Fibroblast of lung (primary cell): ENCODE measurements around the gene RYR1. TPM values are rescaled to one million over a fixed set of nuclear protein-coding genes. Genes with fewer than 3 reads are reported as not detected.

ENCODE experiments used
- DNase-seq, 2 donors: peaks; one replicate each; pipeline versions ENCODE4 v3.0.0 to v3.0.0-alpha.2; 2010; ENCODE audit warnings: low read depth in 2 of 2
- H2AFZ ChIP-seq: 2 replicates; pipeline ENCODE4 v1.5.1; 2012; ENCODE audit warnings: low read length, control low read depth, inconsistent platforms
- H3K27ac ChIP-seq: 2 replicates; pipeline ENCODE4 v1.5.1; 2011; ENCODE audit warnings: low read length, control low read depth; ENCODE audit not compliant: insufficient read depth
- H3K27me3 ChIP-seq: 2 replicates; pipeline ENCODE4 v1.5.1; 2011; ENCODE audit warnings: mild to moderate bottlenecking, low read length; ENCODE audit not compliant: control insufficient read depth, insufficient read depth
- H3K36me3 ChIP-seq: 2 replicates; pipeline ENCODE4 v1.5.1; 2011; ENCODE audit warnings: low read length; ENCODE audit not compliant: control insufficient read depth, insufficient read depth
- H3K4me1 ChIP-seq: 2 replicates; pipeline ENCODE4 v1.5.1; 2011; ENCODE audit warnings: low read length; ENCODE audit not compliant: control insufficient read depth, insufficient read depth; ENCODE audit errors: extremely low read depth
- H3K4me2 ChIP-seq: 2 replicates; pipeline ENCODE4 v1.5.1; 2011; ENCODE audit warnings: low read length, control low read depth; ENCODE audit not compliant: insufficient read depth; ENCODE audit errors: extremely low read depth
- H3K4me3 ChIP-seq, 4 experiments: fragments of 200-600 bp in 1 of 4; sonication (generic) in 1 of 4; replicated peaks in 1 of 4; 2 replicates each; pipeline ENCODE4 v1.5.1; 2011 to 2016; ENCODE audit warnings: low read length in 4 of 4, low read depth in 3 of 4, mild to moderate bottlenecking in 3 of 4, control low read depth in 2 of 4, inconsistent platforms in 1 of 4, mixed read lengths in 1 of 4; ENCODE audit not compliant: insufficient read depth in 1 of 4; ENCODE audit errors: control extremely low read depth in 1 of 4
- H3K79me2 ChIP-seq: 2 replicates; pipeline ENCODE4 v1.5.1; 2012; ENCODE audit warnings: mild to moderate bottlenecking, low read length, inconsistent platforms; ENCODE audit not compliant: control insufficient read depth, insufficient read depth
- H3K9ac ChIP-seq: 2 replicates; pipeline ENCODE4 v1.5.1; 2011; ENCODE audit warnings: mild to moderate bottlenecking, low read length, control low read depth; ENCODE audit not compliant: insufficient read depth
- H3K9me3 ChIP-seq: 2 replicates; pipeline ENCODE4 v1.5.1; 2012; ENCODE audit warnings: low read depth, low read length; ENCODE audit not compliant: control insufficient read depth, insufficient read depth
- H4K20me1 ChIP-seq: 2 replicates; pipeline ENCODE4 v1.5.1; 2011; ENCODE audit warnings: low read length; ENCODE audit not compliant: control insufficient read depth, insufficient read depth; ENCODE audit errors: extremely low read depth
- EZH2 ChIP-seq: IDR thresholded peaks from 2 replicates; pipeline ENCODE4 v1.5.1; 2012; ENCODE audit warnings: low read length, control low read depth, mild to moderate bottlenecking; ENCODE audit errors: missing control alignments
- polyA plus RNA-seq, 2 donors: library from polyadenylated mRNA; depleted of rRNA in 1 of 2; stranded (reverse) in 1 of 2; unstranded in 1 of 2; fragments of >200 nt; gene quantifications; 2 replicates each; pipeline ENCODE4 v1.2.1, GENCODE V29; 2011 to 2012; ENCODE audit warnings: missing spikeins in 1 of 2
- total RNA-seq: library from RNA; depleted of rRNA; stranded (reverse); fragments of >200 nt; gene quantifications from 2 replicates; pipeline ENCODE4 v1.2.1, GENCODE V29; 2014
- TF ChIP-seq, protein P1 (sequence below), 2 donors: IDR thresholded peaks in 1 of 2; conservative IDR thresholded peaks in 1 of 2; 1 replicate in 1 of 2; 2 replicates in 1 of 2; pipeline ENCODE4 v1.5.1; 2011 to 2012; ENCODE audit warnings: low read length in 2 of 2, control low read depth in 1 of 2, inconsistent platforms in 1 of 2, low read depth in 1 of 2, mild to moderate bottlenecking in 1 of 2

The RYR1 gene
- total and polyA plus RNA-seq, 2 donors (not counting 1 experiment from before 2014, with no cell fraction given), result under 0.01 TPM

DNA sequence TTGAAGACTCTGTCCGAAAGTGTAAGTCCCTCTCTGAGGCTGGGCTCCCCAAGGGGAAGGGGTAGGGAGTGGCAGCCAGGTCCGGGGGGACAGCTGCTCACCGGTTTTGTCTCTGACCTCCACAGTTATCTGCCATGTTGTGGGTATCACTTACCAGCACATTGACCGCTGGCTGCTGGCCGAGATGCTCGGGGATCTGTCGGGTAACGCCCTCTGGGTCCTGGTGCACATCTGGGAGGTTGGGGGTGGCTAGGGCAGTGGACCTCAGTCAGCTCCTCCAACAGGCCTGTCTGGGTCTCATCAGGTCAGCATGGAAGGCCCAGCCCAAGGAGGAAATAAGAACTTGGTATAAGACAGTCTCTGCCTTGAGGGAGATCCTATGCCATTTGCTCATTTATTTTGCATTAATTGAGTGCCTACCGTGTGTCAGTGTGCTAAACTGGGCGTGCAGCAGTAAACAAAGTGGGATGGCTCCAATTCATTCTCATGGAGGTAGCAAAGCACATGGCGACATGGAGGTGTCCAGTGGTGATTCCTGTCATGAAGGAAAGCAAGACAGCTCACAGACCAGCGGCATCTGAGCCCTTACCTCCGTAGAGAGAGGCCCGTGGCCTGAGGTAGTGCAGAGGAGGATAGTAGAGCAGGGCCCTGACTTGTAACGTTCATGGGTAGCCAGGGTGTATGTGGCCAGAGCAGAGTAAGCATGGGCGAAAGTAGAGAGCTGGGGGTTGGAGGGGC, 199.2 kb downstream of the RYR1 start:
- Histone ChIP-seq H3K36me3 (peaks cover 19% of the 10 kb centered on the region), H3K9ac (no peak overlapping the region), H3K27me3 (no peaks in the 10 kb centered on the region), H3K4me1 (no peaks in the 10 kb centered on the region), H4K20me1 (no peaks in the 10 kb centered on the region), H3K4me2 (no peak overlapping the region), H2AFZ (no peak overlapping the region), H3K4me3 (no peak overlapping the region), H3K79me2 (no peaks in the 10 kb centered on the region), H3K9me3 (no peaks in the 10 kb centered on the region), H3K27ac (no peak overlapping the region)
- no peak for DNase-seq
- TF ChIP-seq, protein P1, sequence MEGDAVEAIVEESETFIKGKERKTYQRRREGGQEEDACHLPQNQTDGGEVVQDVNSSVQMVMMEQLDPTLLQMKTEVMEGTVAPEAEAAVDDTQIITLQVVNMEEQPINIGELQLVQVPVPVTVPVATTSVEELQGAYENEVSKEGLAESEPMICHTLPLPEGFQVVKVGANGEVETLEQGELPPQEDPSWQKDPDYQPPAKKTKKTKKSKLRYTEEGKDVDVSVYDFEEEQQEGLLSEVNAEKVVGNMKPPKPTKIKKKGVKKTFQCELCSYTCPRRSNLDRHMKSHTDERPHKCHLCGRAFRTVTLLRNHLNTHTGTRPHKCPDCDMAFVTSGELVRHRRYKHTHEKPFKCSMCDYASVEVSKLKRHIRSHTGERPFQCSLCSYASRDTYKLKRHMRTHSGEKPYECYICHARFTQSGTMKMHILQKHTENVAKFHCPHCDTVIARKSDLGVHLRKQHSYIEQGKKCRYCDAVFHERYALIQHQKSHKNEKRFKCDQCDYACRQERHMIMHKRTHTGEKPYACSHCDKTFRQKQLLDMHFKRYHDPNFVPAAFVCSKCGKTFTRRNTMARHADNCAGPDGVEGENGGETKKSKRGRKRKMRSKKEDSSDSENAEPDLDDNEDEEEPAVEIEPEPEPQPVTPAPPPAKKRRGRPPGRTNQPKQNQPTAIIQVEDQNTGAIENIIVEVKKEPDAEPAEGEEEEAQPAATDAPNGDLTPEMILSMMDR (conservative IDR thresholded peaks at IDR 0.05 in 1 of 2, IDR thresholded peaks at IDR 0.05 in 1 of 2; ENCODE audit: low read depth in 1 of 2, low read length in 2 of 2), result no peak
- no peak for TF ChIP-seq EZH2

DNA sequence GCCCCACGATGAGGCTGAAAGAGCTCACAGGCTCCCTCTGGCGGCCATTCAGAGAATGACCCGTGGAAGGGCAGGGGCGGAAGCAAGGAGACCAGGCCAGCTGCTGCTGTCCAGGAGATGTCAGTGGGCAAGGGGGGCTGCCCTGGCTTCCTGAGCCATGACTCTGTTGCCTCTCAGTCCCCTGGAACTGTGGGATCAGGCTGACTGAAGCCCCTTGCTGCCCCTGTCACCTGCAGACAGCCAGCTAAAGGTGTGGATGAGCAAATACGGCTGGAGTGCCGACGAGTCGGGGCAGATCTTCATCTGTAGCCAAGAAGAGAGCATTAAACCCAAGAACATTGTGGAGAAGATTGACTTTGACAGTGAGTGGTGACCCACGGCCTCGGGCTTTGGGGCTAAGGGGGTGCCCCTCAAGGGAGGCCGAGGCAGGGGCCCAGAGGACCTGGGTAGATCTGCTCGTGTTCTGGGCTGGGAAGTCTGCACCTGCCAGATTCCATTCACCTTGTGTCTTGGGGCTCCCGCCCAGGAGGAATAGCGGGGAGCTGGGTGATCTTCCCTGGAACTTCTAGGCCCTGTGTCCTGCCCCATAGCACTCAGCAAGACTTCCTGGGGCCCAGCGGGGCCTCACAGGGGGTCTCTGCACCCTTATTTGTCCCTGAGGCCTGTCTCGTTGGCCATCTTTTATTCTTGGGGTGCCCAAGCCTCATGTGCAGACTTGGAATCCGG, 201.4 kb downstream of the RYR1 start:
- Histone ChIP-seq H4K20me1 (no peaks in the 10 kb centered on the region), H3K9ac (no peak overlapping the region), H3K36me3 (peaks cover 16% of the 10 kb centered on the region), H3K27ac (peak overlapping the region; percentile 19), H3K4me1 (no peaks in the 10 kb centered on the region), H3K79me2 (no peaks in the 10 kb centered on the region), H3K4me2 (no peak overlapping the region), H3K27me3 (no peaks in the 10 kb centered on the region), H2AFZ (no peak overlapping the region), H3K9me3 (no peaks in the 10 kb centered on the region), H3K4me3 (no peak overlapping the region)
- TF ChIP-seq, protein P1 (conservative IDR thresholded peaks at IDR 0.05 in 1 of 2, IDR thresholded peaks at IDR 0.05 in 1 of 2; ENCODE audit: low read depth in 1 of 2, low read length in 2 of 2), result peak; percentile 86 to 92
- TF ChIP-seq EZH2, result no peak
- DNase-seq, result peak; percentile 30 to 64

DNA sequence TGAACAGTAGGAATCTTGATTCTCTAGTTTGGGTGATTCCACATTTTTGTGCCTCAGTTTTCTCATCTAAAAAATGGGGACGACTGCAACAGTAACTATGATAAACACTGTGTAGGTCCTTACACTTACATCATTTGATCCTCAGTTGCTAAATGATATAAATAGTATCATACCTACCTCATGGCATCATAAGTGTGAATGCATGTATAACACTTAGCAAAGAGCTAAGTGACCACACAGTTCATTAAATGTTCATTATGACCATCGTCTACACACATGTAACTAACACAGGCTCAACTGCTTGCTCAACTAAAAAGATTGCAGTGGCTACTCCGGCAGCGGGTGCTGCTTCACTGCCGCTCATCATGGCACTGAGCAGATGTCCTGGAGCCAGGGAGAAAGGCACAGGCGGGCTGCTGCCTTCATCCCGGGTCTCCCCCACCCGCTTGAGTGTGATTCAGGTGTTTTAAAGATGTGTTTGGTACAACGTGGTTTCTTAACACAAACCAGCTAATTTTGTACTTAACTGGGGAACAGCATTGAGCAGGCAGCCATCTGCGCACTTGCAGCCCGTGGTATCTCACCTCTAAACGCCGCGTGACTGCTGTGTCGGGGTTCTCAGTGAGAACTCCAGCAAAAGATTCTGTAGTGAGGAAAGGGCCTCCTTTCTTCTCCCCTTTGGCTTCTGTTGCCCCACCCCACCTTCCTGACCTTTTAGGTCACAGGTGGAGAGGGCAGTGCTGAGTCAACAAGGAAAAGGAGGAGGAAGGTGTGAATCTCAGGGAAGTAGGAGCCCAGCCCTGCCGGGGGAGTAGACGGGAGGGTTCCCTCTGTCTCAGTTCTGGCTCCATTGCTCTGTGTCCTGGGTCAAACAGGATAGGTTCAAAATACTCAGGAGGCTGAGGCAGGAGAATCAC, 202.2 kb downstream of the RYR1 start:
- Histone ChIP-seq H3K27ac (no peak overlapping the region), H3K36me3 (peaks cover 16% of the 10 kb centered on the region), H3K9ac (no peak overlapping the region), H4K20me1 (no peaks in the 10 kb centered on the region), H2AFZ (no peak overlapping the region), H3K9me3 (no peaks in the 10 kb centered on the region), H3K79me2 (no peaks in the 10 kb centered on the region), H3K27me3 (no peaks in the 10 kb centered on the region), H3K4me1 (no peaks in the 10 kb centered on the region), H3K4me3 (no peak overlapping the region), H3K4me2 (no peak overlapping the region)
- no peak for DNase-seq
- TF ChIP-seq, protein P1 (conservative IDR thresholded peaks at IDR 0.05 in 1 of 2, IDR thresholded peaks at IDR 0.05 in 1 of 2; ENCODE audit: low read depth in 1 of 2, low read length in 2 of 2), result no peak
- no peak for TF ChIP-seq EZH2
